Bronchial epithelial cell (primary cell): Measurements from ENCODE around the gene NKAP. TPM values are rescaled to one million over a fixed set of nuclear protein-coding genes. Genes with fewer than 3 reads are reported as not detected.

Experiments used
- DNase-seq: peaks from one replicate; pipeline ENCODE4 v3.0.0-alpha.2; 2010; ENCODE audit warnings: low read depth
- FAIRE-seq: peaks from 2 replicates; lab custom pipeline; 2011; peaks lifted over from hg19 to GRCh38; lab: Jason Lieb, UNC
- H3K27me3 ChIP-seq: 2 replicates; pipeline ENCODE4 v1.5.1; 2011; ENCODE audit warnings: low read length; ENCODE audit not compliant: control insufficient read depth, insufficient read depth
- H3K36me3 ChIP-seq: 2 replicates; pipeline ENCODE4 v1.5.1; 2011; ENCODE audit warnings: low read length; ENCODE audit not compliant: control insufficient read depth, insufficient read depth
- H3K4me3 ChIP-seq: 2 replicates; pipeline ENCODE4 v1.5.1; 2011; ENCODE audit warnings: mild to moderate bottlenecking, low read depth, low read length, control low read depth
- total RNA-seq: library from RNA; depleted of rRNA; stranded (reverse); fragments of >200 nt; gene quantifications from 2 replicates; pipeline ENCODE4 v1.2.1, GENCODE V29; 2014
- TF ChIP-seq, protein P1 (sequence below): IDR thresholded peaks from 2 replicates; pipeline ENCODE4 v1.5.1; 2011; ENCODE audit warnings: mild to moderate bottlenecking, moderate library complexity, low read length, control low read depth, inconsistent platforms; ENCODE audit not compliant: insufficient read depth, severe bottlenecking

The NKAP gene
- total RNA-seq, 1 donor from 2014 or later: 3.4 TPM

DNA sequence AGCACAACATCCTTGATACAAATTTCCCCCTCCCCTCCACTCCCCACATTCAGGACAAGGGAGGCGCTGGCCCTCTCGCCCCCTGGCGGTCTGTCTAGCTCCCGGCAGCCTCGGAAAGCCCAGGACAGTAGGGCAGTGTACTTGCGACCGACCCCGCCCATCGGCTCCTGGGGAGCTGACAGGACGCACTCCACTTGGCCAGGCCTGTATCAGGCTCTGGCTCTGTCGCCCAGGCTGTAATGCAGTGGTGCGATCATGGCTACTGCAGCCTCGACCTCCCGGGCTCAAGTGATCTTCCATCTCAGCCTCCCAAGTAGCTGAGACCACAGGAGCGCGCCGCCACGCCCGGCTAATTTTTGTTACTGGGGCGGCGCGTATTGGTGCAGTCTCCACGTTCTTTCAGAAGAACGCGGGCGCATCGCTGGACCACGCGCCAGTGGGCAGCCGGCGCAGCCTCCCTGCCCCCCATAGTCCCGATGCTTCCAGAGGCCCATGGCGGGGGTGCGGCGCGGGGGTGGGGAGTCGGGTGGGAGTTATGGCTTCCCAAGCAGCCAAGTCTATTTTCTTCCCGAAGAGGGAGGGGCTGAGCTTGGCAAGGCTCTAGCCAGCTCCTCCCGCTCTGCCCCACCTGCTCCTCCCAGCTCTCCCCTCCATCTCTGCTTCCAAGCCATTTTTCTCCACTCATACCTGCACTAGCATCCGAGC lies 55.7 kb downstream of the NKAP start:
- H3K4me3 ChIP-seq: peak overlapping the region; percentile 6
- no peaks in the 10 kb centered on the region for H3K36me3 ChIP-seq
- FAIRE-seq (no peak), DNase-seq (peak; percentile 23)
- TF ChIP-seq, protein P1, sequence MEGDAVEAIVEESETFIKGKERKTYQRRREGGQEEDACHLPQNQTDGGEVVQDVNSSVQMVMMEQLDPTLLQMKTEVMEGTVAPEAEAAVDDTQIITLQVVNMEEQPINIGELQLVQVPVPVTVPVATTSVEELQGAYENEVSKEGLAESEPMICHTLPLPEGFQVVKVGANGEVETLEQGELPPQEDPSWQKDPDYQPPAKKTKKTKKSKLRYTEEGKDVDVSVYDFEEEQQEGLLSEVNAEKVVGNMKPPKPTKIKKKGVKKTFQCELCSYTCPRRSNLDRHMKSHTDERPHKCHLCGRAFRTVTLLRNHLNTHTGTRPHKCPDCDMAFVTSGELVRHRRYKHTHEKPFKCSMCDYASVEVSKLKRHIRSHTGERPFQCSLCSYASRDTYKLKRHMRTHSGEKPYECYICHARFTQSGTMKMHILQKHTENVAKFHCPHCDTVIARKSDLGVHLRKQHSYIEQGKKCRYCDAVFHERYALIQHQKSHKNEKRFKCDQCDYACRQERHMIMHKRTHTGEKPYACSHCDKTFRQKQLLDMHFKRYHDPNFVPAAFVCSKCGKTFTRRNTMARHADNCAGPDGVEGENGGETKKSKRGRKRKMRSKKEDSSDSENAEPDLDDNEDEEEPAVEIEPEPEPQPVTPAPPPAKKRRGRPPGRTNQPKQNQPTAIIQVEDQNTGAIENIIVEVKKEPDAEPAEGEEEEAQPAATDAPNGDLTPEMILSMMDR: peak; percentile 57
- no peaks in the 10 kb centered on the region for H3K27me3 ChIP-seq

DNA sequence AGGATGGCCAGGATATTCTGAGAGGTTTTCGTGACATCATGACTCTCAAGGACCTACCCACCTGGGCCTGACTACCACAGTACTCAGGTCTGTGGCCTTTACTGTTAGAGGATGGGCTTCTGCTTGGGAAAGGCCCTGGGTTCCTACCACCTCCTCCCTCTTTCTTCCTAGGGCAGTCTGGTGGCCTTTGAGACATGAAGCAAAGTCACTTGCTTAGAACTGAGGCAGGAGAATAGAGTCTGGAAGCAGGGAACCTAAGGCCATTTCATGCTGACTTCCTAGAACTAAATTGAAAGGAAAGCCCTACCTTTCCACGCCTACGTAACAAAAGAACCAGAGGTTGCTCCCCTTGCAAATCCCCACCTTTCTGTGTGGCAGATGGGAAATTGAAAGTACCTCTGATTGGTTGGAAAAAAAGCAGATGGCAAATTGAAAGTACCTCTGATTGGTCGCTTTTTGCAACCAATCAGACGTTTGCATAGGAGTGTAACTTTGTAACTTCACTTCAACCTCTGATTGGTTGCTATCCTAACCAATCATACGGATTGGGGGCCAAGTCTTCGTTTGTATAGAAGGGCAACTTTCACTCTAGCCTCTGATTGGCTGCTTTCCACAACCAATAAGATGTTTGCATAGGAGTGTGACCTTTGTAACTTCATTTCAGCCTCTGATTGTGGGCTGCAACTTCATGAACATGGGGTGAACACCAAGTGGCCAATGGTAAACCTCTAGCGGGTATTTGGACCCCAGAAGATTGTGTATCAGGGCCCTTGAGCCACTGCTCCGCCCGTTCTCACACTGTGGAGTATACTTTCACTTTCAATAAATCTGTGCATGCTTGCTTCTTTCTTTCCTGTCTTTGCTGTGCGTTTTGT lies 57.8 kb downstream of the NKAP start:
- H3K27me3 ChIP-seq: no peaks in the 10 kb centered on the region
- H3K36me3 ChIP-seq: no peaks in the 10 kb centered on the region
- no peak for DNase-seq
- no peak overlapping the region for H3K4me3 ChIP-seq
- no peak for FAIRE-seq
- TF ChIP-seq, protein P1: no peak

DNA sequence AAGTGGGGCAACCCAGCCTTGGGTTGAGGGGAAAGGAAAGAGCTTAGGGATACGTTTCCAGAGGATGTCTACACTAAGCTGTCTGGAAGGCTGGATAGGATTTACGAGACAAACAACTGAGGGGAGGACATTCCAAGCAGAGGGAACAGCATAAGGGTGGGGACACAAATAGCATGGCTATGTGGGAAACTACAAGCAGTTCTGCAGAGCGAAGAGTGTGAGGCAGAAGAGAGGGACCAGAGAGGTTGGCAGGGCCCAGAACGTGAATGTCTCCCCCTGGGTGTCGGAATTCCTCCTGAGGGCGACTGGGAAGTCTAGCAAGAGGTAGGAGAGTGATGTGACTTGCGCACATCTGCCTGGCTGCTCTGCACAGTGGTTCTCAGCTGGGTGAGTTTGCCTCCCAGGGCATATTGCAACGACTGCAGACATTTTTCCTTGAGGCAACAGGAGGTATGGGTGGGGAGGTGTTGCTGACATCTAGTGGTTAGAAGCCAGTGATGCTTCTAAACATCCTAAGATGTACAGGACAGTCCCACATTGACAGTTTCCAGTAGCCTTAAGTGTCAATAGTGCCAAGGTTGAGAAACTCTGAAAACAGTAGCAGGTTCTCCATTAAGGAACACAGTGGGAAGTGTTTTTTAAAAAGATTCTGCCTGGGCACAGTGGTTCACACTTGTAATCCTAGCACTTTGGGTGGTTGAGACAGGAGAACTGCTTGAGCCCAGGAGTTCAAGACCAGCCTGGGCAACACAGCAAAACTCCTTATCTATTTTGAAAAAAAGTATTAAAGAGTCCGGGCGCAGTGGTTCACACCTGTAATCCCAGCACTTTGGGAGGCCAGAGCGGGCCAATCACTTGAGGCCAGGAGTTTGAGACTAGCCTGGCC lies 62.8 kb downstream of the NKAP start:
- FAIRE-seq: peak; percentile 92
- TF ChIP-seq, protein P1: peak; percentile 75
- DNase-seq: peak; percentile 47
- no peaks in the 10 kb centered on the region for H3K36me3 ChIP-seq
- H3K4me3 ChIP-seq: no peak overlapping the region
- no peaks in the 10 kb centered on the region for H3K27me3 ChIP-seq

DNA sequence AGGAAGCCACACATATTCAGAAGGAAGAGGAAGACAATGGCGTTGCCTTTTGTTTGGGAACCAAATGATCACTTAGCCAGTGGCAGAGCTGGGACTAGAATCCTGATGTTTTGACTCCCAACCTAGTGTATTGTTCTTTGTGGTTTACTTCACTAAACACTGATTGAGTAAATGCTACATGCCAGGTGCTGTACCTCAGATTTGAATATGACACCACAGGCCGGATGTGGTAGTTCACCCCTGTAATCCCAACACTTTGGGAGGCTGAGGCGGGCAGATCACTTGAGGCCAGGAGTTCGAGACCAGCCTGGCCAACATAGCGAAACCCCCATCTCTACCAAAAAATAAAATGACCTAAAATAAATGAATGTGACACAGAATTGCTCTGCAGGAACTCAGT lies 63.5 kb downstream of the NKAP start:
- TF ChIP-seq, protein P1: no peak
- FAIRE-seq (no peak), DNase-seq (peak; percentile 7)
- no peaks in the 10 kb centered on the region for H3K36me3 ChIP-seq
- no peaks in the 10 kb centered on the region for H3K27me3 ChIP-seq
- H3K4me3 ChIP-seq: no peak overlapping the region

DNA sequence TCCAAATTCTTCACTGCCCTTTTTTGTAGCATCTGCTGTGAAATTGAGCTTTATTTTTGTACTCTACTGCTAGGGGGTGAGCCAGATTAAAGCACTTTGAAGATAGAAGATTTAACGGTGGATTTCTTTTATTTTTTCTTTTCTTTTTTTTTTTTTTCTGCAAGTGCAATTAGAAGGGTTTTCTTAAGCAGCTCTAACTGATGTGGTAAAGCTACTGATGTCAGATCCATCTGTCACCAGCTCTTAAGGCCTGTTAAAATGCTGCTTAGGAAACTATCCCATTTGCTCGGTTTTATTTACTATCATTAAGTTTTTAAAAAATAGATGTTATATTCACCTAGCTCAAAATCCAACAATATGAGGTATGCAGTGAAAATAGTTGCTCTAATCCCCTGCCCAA lies 64.8 kb downstream of the NKAP start:
- TF ChIP-seq, protein P1: no peak
- DNase-seq (no peak), FAIRE-seq (no peak)
- H3K36me3 ChIP-seq: no peaks in the 10 kb centered on the region
- no peaks in the 10 kb centered on the region for H3K27me3 ChIP-seq
- H3K4me3 ChIP-seq: no peak overlapping the region
